HUES64 (cell line): ENCODE measurements around the gene ELMOD1.

ENCODE experiments used
- H3K27ac ChIP-seq: 2 replicates; pipeline ENCODE4 v1.7.0; 2013; ENCODE audit warnings: low read depth, low read length, inconsistent platforms
- H3K27me3 ChIP-seq: 2 replicates; pipeline ENCODE4 v1.6.1; 2013; ENCODE audit warnings: mild to moderate bottlenecking, low read length; ENCODE audit not compliant: insufficient read depth
- H3K36me3 ChIP-seq: 2 replicates; pipeline ENCODE4 v1.6.1; 2013; ENCODE audit warnings: mild to moderate bottlenecking, low read length; ENCODE audit not compliant: insufficient read depth
- H3K4me1 ChIP-seq: 2 replicates; pipeline ENCODE4 v1.6.1; 2013; ENCODE audit warnings: mild to moderate bottlenecking, low read length, moderate library complexity; ENCODE audit not compliant: insufficient read depth
- H3K4me3 ChIP-seq: 2 replicates; pipeline ENCODE4 v1.5.1; 2013; ENCODE audit warnings: mild to moderate bottlenecking, low read length, moderate library complexity
- H3K9ac ChIP-seq: 2 replicates; pipeline ENCODE4 v1.6.1; 2013; ENCODE audit warnings: mild to moderate bottlenecking, low read depth, low read length
- H3K9me3 ChIP-seq: 2 replicates; pipeline ENCODE4 v1.6.1; 2013; ENCODE audit warnings: low read depth, low read length; ENCODE audit not compliant: insufficient read depth
- WGBS: fragments of 150-250, 120-280 bp; methylation state at CpG from one replicate; pipeline ENCODE4 v1.1.7; 2013; ENCODE audit warnings: missing lambda C conversion rate; 5-methylcytosine and 5-hydroxymethylcytosine counted together

The ELMOD1 gene

GRCh38 chr11:107675902-107676301 is 85.0 kb downstream of the ELMOD1 start:
- H3K4me3 ChIP-seq, result no peak overlapping the region
- H3K9me3 ChIP-seq, result no peaks in the 10 kb centered on the region
- H3K27me3 ChIP-seq, result no peaks in the 10 kb centered on the region
- H3K27ac ChIP-seq, result no peak overlapping the region
- no peaks in the 10 kb centered on the region for H3K4me1 ChIP-seq
- no peak overlapping the region for H3K9ac ChIP-seq
- no peaks in the 10 kb centered on the region for H3K36me3 ChIP-seq
- 97% methylated on average over 2 of the region's 2 CpGs for WGBS

DNA sequence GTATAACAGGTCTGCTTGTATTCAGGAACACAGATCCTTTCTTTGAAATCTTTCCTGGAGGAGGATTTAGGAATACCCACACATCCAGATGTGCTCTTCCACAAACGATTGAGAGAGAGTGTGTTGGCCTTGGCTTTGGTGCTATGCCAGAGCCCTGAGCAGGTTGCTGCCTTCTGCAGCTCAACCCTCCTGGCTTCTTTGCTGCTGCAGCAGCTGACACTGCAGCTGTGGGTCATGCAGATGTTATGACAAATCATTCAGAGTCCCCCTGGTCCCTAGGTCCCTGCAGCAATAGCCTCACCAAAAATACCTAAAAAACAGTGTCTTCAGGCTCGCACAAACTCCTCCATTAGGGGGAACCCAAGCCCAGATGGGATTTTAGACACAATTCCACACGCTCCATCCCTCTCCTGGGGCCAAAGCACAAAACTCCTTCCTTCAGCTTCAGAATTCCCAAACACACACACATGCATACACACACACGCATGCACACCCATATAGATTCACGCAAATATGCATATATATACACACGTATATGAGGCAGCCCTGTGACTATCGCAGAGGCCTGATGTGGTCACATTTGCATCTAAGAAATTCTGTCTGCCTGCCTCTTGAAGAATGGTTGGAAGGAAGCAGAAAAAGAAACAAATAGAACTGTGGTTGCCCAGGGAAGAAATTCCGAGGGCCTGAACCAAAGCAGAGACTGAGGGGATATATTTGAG is 85.5 kb downstream of the ELMOD1 start:
- Histone ChIP-seq H3K36me3 (no peaks in the 10 kb centered on the region), H3K9ac (no peak overlapping the region), H3K27ac (no peak overlapping the region), H3K4me3 (no peak overlapping the region), H3K9me3 (no peaks in the 10 kb centered on the region), H3K27me3 (no peaks in the 10 kb centered on the region), H3K4me1 (no peaks in the 10 kb centered on the region)
- 84% methylated on average over 8 of the region's 8 CpGs for WGBS

GRCh38 chr11:107677924-107678631 is 87.1 kb downstream of the ELMOD1 start:
- Histone ChIP-seq H3K9me3 (no peaks in the 10 kb centered on the region), H3K9ac (no peak overlapping the region), H3K36me3 (no peaks in the 10 kb centered on the region), H3K4me3 (no peak overlapping the region), H3K27me3 (no peaks in the 10 kb centered on the region), H3K4me1 (no peaks in the 10 kb centered on the region), H3K27ac (no peak overlapping the region)
- 79% methylated on average over 5 of the region's 7 CpGs for WGBS

DNA sequence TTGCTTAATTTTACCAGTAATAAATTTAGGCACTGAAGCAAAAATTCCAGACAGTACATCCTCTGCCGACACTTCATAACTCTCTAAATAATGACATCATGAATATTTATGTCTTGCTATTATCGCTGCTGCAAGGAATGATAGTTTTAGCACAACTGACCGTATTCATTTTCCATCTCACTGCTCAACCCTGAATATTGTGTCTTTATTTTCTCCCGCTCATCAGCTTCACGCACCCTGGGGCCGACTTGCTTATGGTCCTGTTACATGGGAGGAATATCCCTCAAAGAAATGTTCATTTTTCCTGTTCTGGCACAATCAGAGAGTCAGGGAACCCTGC is 87.7 kb downstream of the ELMOD1 start:
- H3K9ac ChIP-seq, result no peak overlapping the region
- no peak overlapping the region for H3K4me3 ChIP-seq
- no peaks in the 10 kb centered on the region for H3K9me3 ChIP-seq
- no peaks in the 10 kb centered on the region for H3K27me3 ChIP-seq
- 89% methylated on average over 6 of the region's 6 CpGs for WGBS
- H3K27ac ChIP-seq, result no peak overlapping the region
- H3K36me3 ChIP-seq, result no peaks in the 10 kb centered on the region
- no peaks in the 10 kb centered on the region for H3K4me1 ChIP-seq

DNA sequence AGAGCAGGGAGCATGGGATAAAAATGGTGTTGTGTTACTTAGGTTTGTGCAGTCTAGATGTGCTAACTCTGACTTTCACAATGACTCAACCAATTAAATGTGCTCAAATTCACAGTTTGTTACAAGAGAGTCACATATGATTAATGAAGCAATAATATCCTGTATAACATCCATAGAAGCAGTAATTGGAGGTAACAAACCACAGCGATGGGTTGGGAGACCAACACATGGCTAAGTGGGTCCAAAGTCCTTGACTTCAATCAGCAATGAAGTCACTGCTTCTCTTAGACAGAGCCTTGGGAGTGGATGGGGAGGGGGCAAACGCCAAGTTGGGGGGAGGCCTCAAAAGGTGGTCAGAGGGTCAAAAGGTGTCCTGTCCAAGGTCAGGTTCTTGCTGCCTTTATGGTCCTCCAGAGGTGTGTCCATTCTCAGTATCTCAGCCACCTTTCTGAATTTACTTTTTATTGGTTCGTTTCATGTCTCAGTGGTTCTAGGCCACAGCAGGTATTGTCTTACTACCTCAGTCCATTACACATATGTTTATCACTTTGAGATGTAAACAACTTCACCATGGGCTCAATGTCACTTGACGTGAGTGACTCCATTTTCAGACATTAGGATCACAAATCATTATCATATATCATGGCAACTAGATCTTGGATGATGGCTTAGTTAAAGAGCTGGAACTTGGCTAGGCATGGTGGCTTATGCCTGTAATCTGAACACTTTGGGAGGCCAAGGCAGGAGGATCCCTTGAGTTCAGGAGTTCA is 88.5 kb downstream of the ELMOD1 start:
- Histone ChIP-seq H3K27ac (no peak overlapping the region), H3K9me3 (no peaks in the 10 kb centered on the region), H3K4me3 (no peak overlapping the region), H3K4me1 (no peaks in the 10 kb centered on the region), H3K36me3 (no peaks in the 10 kb centered on the region), H3K9ac (no peak overlapping the region), H3K27me3 (no peaks in the 10 kb centered on the region)
- WGBS, result 96% methylated on average over 4 of the region's 4 CpGs

- no peaks in the 10 kb centered on the region for H3K4me1 ChIP-seq
- H3K4me3 ChIP-seq, result no peak overlapping the region
- no peak overlapping the region for H3K9ac ChIP-seq
- H3K9me3 ChIP-seq, result no peaks in the 10 kb centered on the region
- no peaks in the 10 kb centered on the region for H3K27me3 ChIP-seq
- no peaks in the 10 kb centered on the region for H3K36me3 ChIP-seq
- no peak overlapping the region for H3K27ac ChIP-seq
- whole genome bisulfite sequencing, result 91% methylated on average over 4 of the region's 4 CpGs
Measured at GRCh38 chr11:107682171-107682570, 91.2 kb downstream of the ELMOD1 start.

GRCh38 chr11:107682572-107682971 is 91.6 kb downstream of the ELMOD1 start:
- 85% methylated on average over 4 of the region's 5 CpGs for WGBS
- no peak overlapping the region for H3K4me3 ChIP-seq
- H3K36me3 ChIP-seq, result no peaks in the 10 kb centered on the region
- H3K9ac ChIP-seq, result no peak overlapping the region
- H3K4me1 ChIP-seq, result no peaks in the 10 kb centered on the region
- no peak overlapping the region for H3K27ac ChIP-seq
- no peaks in the 10 kb centered on the region for H3K9me3 ChIP-seq
- H3K27me3 ChIP-seq, result no peaks in the 10 kb centered on the region

DNA sequence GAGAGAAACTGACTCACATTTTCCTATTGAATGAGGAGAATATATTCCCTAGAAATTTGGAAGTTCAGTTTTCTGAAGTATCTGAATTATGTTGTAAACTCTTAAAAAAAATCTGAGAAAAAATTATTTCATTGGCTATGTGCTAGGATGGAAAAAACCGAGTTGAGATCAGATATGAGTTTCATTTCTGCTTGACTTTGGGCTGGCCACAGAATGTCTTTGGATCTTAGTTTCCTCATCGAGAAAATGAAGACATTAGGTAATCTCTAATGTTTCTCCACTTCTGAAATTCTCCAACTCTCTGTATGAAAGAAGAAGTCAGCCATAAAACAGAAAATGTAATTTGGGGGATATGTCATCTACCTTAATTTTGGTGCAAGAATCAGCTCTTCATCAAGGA is 92.1 kb downstream of the ELMOD1 start:
- 89% methylated on average over 2 of the region's 2 CpGs for WGBS

DNA sequence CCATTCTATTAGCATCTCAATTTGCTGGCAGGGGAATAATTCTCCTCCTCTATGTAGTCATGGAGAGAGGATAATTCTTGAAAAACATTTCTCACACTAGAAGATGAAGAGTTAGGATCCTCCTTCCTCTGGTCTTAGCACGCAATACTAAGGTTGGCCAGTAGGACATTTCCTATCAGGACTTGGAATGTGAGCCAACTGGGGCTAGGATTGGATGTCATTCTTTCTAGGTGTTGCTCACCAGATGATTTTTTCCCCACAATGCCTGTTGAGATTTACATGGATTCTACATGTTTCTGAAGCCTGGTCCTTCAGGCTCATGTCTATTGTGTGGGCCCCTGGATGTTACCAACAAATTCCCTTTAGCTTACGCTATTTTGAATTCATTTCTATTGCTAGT is 92.9 kb downstream of the ELMOD1 start:
- Histone ChIP-seq H3K9ac (no peak overlapping the region), H3K27ac (no peak overlapping the region), H3K27me3 (no peaks in the 10 kb centered on the region), H3K4me1 (no peaks in the 10 kb centered on the region), H3K36me3 (no peaks in the 10 kb centered on the region), H3K4me3 (no peak overlapping the region), H3K9me3 (no peaks in the 10 kb centered on the region)
- 92% methylated on average over 2 of the region's 2 CpGs for WGBS

More for the DNA sequence above, 92.1 kb downstream of the ELMOD1 start:
- Histone ChIP-seq H3K9me3 (no peaks in the 10 kb centered on the region), H3K9ac (no peak overlapping the region), H3K36me3 (no peaks in the 10 kb centered on the region), H3K27ac (no peak overlapping the region), H3K4me3 (no peak overlapping the region), H3K27me3 (no peaks in the 10 kb centered on the region), H3K4me1 (no peaks in the 10 kb centered on the region)

- WGBS, result 89% methylated on average over 6 of the region's 6 CpGs
- no peak overlapping the region for H3K4me3 ChIP-seq
Measured at GRCh38 chr11:107688322-107688918, 97.5 kb downstream of the ELMOD1 start.

More at GRCh38 chr11:107688322-107688918, 97.5 kb downstream of the ELMOD1 start:
- H3K27me3 ChIP-seq, result no peaks in the 10 kb centered on the region
- no peak overlapping the region for H3K27ac ChIP-seq
- H3K4me1 ChIP-seq, result no peaks in the 10 kb centered on the region
- H3K36me3 ChIP-seq, result no peaks in the 10 kb centered on the region
- H3K9me3 ChIP-seq, result no peaks in the 10 kb centered on the region
- H3K9ac ChIP-seq, result no peak overlapping the region
